GM18526 (cell line): ENCODE results near the gene PTGES3.

ENCODE experiments used
- POLR2A ChIP-seq: IDR thresholded peaks from 3 replicates; pipeline ENCODE4 v1.6.1; 2011; ENCODE audit not compliant: insufficient read length; ENCODE audit errors: extremely low read depth

PTGES3 gene

GRCh38 chr12:56626701-56627100 lies 61.4 kb downstream of the PTGES3 start:
- no peak for TF ChIP-seq POLR2A

GRCh38 chr12:56622535-56622934 lies 65.5 kb downstream of the PTGES3 start:
- TF ChIP-seq POLR2A, result no peak

GRCh38 chr12:56616925-56617324 lies 71.2 kb downstream of the PTGES3 start:
- no peak for TF ChIP-seq POLR2A

- TF ChIP-seq POLR2A, result no peak
These were observed 71.8 kb downstream of the PTGES3 start for GRCh38 chr12:56616244-56616643.

- no peak for TF ChIP-seq POLR2A
These were observed 73.5 kb downstream of the PTGES3 start for GRCh38 chr12:56614627-56615026.
